NCI-H2081 treated with DMSO at 0.1 percent for 48 hours (cell line): ENCODE data around the gene RACGAP1.

Experiments
- DNase-seq: peaks from one replicate; lab custom pipeline; 2025; lab: John Stamatoyannopoulos, UW

Gene RACGAP1

DNA sequence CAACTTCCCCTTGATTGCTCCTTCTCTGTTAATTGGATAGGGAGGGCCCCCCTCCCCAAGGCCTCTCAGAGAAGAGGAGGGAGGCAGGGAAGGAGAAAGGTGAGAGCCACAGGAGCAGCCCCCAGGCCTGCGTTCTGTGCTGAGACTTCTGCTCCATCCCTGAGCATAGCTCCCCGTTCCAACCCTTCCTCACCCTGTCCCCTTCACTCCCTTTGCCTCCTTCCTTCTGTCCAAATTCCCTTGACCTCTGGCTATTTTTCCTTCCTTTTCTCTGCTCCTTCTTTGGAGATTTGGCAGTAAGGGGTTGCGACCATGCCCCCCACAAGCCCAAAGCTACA, 31.3 kb upstream of the RACGAP1 start:
- no peak for DNase-seq

DNA sequence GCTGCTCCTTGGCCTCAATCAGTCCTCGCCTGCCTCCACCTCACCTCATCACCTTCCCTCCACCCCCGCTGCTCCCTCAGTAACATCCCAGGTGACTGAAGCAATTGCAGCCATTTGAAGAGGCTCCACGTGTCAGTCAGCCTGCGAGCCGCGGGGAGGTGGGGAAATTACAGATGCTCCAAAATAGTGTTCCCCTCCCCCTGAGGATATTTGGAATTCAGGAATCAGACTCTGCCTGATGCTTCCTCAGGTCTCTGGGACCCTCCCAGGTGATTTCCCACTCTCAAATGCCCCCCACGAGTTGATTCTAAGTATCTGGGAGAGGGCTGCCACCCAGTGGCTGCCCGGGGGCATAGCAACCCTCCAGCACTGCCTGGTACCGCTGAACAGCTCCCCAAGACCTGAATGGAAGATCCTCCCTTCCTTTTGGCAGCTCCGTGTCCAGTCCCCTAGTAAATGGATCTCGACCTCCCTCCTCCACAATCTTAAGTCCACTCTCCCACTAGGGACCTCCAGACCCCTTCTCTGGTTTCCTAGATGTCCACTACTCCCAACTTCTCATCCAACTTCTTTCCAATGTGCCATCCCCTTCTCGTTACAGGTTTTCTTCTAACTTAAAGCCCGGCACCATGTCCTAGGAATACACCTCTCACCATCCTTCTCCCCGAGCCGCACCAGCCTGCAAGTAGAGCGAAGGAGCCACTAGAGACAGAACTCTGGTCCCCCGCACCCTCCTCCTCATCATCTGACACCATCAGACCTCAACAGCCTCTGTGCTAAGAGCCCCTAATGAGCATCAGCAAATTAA, 30.7 kb upstream of the RACGAP1 start:
- DNase-seq = peak; percentile 39

DNA sequence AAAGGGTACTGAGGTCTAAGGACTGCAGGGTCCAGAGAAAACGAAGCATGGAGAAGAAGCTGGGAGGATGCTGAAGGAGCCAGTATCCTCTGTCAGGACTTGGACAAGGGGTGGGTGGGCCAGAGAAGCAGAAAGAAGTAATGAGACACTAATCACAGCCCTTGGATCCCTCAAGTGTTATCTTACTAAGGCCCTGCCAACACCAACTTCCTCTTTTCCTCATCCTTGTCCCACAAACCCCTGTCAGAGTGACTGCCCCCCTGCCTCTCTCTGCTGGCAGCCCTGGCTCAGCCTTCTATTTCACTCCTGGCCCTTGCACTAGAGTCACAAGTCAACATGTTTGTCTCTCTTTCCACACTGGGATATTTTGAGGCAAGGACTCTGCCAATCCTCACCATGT, 28.3 kb upstream of the RACGAP1 start:
- no peak for DNase-seq

DNA sequence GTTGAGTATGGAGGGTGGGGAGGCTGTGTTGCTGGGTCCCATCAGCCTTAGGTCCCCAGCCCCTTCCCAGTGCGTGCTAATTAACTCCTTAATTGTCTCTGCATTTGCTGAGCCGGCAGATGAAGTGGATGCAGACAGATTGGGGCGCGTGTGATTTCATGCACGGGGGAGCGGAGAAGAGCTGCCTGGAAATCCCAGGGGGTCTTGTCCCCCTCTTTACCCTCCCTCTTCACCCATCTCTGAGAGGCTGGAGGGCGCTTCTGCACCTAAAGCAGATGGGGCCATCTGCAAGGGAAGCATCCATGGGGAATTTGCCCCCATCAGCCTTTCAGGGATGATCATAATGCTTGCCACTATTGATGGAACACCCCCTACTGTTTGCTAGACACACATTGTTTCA, 27.7 kb upstream of the RACGAP1 start:
- DNase-seq = no peak

DNA sequence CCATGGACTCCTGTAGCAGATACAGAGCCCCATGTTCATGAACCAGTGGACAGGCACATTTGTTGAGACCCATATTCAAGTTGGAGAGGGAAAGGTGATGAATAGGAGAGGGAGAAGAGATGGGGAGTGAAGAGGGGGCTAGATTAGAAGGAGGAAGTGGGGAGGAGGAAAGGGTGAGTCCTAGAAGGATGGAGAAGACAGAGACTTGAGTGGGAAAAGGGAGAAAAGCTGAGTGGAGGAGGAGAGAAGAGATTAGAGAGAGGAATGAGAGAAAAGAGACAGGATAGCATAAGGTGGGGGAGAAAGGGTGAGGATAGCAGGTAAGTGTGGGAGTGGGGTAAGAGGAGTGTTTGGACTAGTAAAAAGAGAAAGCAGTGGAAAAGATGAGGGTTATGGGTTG, 27.2 kb upstream of the RACGAP1 start:
- no peak for DNase-seq

DNA sequence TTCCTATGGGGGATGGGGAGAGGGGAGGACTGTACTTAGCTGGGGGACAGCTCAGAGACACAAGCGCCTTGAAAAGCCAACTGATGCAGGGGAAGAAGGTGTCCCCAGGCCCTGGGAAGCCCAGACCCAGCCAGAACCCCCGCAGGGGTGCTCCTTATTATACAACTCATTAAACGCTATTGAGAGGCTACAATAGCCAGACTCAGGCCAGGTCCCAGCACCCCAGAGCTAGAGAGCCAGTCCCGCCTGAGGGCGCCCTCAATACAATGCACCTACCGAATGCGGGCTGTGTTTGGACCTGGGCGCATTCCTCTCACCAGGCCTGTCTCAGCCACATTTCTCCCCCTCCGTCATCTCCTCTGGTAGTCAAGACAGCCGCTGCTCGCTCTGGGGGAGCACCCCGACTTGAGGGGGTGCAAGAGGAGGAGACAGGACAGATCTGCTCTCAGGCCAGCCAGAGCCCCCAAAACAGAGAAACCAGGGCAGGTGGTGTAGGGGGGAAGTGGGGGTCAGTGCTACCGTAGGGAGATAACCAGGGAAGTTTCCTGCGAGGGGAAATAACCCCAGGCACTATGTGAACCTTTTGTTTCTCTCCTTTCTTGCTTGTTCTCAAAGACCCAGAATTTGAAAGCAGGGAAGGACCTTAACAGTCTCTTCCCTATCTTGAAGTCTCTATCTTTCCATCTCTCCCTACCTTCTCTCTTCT, 26.0 kb upstream of the RACGAP1 start:
- no peak for DNase-seq

DNA sequence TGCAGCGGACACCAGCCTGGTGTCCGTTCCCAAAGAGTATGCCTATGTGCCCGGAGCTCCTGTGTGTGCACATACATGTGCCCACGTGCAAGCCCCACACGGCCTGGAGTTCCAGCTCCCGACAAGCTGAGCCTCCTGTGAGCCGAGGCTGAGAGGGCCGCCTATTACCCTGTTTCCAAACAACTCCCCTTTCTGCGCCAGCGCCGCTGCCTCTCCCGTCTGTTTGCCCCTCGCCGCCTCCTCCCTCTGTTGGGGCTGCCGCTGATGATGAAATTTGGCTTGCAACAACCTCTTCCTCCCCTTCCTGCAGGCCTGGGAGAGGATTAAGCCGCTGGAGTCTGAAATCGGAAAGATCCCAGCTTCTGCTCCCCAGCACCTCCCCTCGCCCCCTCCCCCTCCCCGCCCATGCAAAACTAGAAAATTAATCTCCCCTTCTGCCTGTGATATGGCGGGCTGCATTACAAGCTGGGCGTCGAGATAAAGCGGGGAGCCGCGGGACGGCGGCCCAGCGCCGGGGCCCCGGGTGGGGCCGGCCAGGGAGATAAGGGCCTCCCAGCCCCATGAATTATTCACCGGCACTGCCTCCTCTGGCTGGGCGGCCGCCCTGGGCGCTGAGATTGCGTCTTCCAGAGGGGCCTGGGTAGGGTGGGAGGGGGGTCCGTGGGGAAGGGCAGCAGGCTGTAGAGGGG, 25.3 kb upstream of the RACGAP1 start:
- DNase-seq = no peak

DNA sequence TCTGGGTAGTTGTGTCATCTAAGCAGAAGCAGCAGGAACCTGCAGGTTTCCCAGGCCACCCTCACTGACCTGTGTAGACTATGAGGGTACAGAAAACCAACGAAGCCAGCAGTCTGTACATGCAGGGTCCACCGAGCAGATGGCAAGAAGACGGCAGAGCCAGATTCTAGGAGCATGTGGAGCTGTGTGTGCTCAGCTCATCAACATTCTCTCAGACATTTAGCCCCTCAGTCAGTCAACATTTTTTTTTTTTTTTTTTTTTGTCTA, 24.8 kb upstream of the RACGAP1 start:
- DNase-seq = no peak

DNA sequence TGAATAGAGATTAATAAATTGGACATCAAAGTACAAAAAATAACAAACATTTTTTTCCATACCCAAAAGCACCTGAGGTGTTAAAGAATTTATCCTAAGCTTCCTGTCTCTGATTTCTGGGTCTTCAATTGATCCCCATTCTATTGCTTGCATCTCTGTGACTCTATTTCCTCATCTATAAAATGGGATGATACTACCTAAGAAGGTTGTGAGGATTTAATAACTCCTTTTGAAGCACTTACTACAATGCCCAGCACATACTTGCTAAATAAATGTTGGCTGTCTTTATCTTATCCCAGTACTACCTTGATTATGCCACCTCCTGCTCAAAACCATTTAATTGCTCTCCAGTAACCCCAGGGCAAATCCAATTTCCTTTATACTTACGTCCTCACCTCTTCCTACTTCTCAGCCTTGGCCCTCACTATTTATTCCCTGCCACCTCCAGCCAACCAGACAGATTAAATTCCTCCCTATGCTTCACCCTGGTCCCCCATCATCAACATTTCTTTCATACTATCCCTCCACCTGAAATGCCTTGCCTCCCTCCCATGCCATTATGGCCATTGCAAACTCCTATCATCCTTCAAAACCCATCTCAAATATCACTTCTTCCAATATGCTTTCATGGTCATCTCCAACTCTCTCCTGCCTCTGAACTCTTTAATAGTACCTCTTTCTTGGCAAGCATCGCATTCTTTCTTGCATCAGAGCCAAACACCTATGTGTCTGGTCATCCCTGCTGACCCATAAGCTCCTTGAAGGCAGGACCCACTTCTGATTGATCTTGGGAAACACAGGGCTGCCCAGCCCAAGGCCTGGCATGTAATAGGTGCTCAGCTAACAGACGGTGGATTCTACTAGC, 24.2 kb upstream of the RACGAP1 start:
- DNase-seq = no peak

DNA sequence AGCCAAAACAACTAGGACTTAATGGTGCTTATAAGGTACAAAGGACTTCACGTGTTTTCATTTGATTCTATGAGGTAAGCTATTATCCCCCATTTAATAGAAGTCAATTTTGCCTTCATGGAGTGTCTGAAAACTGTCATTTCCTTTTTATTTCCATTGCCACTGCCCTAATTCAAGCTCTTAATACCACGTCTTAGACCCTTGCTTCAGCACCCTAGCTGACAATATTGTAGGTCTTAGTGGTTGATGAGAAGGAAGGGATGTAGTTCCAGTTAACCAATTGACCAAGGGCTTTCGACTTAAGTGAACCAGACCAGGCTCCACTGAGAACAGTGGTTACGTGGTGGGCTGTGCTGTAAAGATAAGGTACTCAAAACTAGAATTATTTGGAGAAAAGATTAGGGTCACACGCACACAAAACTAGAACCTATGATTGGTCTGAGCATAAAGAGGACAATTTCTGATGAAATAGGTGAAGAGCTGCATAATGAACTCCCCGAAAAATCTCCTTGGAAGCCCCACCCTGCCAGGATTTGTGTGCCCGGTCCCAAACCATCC, 22.5 kb upstream of the RACGAP1 start:
- DNase-seq = no peak

DNA sequence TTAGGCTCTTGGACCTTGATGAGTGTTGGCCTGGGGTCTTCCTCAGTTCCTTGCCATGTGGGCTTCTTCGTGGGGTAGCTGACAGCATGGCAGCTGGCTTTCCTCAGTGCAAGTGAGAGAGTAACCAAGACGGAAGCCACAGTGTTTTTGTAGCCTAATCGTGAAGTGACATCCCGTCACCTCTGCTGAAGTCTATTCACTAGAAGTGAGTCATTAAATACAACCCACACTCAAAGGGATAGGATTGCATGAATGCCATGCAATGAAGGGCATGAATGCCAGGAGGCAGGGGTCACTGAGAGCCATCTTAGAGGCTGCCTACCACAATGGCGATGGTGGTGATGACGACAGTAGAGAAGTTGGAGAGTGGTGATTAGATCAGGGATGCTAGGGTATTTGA, 18.6 kb upstream of the RACGAP1 start:
- no peak for DNase-seq

DNA sequence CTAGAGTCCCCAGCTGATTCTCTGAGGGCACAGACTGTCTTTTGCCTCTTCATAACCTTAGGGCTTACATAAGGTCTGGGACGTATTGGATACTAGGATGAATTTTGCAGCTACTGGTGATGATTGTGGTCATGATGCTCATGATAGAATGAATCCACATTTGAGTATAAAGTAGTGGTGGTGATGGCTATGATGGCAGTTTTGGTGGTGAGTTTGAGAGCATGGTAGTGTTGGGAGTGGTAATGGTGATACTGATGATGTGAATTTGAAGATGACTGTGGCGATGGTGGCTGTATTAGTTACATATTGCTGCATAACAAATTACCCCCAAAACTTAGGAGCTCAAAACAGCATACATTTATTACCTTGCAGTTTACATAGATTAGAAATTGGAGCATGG, 18.0 kb upstream of the RACGAP1 start:
- DNase-seq = no peak

DNA sequence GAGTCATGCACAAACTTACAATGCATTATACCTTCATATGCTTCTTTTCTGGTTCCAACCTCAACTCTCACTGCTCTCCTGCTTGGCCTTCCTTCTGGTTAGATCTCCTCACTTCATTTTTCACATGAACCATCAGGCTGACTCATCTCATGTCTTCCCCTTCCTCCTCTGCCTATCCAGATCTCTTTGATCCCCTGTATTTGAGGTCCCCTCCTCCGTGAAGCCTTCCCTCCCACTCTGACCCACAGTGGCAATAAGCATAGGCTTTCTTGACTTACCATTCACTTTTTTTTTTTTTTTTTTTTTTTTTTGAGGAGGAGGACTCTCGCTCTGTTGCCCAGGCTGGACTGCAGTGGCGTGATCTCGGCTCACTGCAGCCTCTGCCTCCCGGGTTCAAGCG, 17.4 kb upstream of the RACGAP1 start:
- no peak for DNase-seq

DNA sequence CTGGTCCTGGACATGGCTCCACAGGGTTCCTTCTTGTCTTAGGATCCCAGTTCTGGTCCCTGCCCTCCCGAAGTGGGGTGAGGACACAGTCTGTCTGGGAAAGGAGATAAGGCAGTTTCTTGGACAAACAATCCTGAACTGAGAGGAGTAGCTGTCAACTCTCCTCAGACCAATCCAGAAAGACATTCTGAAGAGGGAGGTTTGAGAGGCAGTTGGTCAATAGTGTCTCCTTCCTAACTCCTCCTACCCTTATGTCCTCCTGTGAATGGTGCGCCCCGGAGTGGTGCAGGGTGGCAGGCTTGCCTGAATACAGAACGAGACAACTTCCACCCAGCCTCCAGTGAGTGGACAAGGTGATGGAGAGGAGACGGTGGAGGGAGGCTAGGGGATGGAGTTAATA, 16.7 kb upstream of the RACGAP1 start:
- DNase-seq = no peak

DNA sequence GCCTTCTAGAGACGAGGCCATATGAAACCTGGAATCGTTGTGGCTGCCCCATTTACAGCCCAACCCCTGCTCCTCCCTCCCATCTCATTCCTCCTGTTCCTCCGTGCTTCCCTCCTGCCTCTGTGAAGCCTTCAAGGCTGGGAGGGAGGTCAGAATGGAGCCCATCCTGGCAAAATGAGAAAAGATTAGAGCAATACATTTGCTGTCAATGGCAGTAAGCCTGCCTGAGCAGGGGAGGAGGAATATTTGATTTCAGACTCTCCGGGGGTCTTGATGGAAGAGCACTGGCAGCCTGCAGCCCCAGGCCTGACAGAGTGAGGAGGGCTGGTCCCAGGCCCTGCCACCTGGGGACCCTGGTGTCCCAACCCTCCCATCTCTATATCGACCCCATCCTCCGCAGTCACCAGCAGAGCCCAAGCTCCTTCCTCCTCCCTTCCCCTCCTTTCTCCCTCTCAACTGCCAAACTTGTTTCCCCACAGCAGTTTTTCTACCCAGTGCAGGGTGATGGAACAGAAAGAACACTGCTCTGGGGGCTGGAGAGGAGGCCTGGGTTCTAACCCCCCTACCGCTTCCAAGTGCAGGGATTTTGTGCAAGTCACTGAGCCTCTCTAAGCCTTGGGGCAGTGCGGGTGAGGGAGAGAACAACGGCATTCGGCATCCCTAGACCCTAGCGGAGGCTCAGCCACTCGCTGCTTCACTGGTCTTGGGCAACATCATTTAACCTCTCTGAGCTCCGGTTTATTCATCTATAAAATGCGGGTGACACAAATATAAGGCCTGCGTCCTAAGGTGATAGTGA, 16.0 kb upstream of the RACGAP1 start:
- no peak for DNase-seq

DNA sequence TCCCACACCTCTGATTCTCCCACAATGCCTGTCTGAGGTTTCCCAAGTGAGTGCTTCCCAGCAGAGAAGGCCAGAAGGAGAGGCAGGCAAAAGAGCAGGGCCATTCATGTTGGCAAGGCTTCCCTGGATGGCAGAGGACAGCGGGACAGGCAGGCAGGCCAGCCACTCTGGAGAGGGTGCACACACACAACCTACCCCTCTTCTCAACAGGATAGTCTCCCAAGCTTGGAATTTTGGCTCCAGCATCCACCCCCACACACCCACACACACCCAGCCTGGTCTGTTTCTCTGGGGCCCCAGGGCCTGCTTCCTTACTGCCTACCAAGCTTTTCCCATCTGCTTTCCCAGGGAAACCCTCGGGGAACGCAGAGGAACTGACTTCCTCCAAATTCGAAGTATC, 15.4 kb upstream of the RACGAP1 start:
- no peak for DNase-seq

DNA sequence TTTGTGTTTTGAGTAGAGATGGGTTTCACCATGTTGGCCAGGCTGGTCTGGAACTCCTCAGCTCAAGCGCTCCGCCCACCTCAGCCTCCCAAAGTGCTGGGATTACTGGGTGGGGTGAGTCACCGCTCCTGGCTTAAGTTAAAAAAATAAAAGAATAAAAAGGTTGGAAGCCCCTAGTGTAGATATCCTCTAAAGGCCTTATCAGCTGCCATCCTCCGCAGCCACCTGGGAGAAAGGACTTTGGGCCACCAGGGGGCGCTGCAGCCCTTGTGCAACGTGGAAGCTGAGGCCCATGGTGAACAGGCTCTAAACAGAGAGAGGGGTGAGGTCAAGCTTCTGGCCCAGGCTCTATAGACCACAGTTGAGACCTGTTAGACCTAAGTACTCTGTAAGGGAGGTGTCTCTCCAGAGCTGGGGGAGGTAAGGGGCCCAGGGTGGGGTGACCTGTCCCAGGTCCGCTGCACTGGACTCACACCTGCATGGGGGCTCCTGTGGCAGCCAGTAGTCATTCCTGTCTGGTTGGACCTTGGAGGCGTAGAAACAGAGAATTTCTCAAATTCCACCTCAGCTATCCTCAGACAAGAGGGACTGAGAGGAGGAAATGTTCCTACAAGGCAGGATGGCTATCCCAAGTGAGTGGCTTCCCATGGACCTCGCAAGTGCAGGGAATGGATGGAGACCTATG, 14.0 kb upstream of the RACGAP1 start:
- DNase-seq = no peak

DNA sequence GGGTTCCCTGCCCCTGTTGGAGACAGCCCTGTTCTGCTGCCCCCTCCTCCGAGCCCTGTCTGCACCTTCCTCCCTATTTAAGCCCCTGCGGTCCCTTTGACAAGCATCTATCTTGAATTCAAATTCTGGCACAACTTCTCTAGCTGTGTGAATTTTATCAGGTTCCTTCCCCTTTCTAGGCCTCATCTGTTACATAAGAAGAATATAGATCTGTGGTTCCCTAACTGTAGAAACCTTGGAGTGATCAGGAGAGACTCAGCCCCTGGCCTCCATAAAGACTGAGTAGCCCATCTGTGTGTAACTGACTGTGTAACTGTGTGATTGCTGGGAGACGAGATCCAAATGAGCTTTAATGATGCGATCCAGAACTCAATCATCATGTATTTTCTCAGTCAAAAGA, 13.0 kb upstream of the RACGAP1 start:
- DNase-seq = no peak

DNA sequence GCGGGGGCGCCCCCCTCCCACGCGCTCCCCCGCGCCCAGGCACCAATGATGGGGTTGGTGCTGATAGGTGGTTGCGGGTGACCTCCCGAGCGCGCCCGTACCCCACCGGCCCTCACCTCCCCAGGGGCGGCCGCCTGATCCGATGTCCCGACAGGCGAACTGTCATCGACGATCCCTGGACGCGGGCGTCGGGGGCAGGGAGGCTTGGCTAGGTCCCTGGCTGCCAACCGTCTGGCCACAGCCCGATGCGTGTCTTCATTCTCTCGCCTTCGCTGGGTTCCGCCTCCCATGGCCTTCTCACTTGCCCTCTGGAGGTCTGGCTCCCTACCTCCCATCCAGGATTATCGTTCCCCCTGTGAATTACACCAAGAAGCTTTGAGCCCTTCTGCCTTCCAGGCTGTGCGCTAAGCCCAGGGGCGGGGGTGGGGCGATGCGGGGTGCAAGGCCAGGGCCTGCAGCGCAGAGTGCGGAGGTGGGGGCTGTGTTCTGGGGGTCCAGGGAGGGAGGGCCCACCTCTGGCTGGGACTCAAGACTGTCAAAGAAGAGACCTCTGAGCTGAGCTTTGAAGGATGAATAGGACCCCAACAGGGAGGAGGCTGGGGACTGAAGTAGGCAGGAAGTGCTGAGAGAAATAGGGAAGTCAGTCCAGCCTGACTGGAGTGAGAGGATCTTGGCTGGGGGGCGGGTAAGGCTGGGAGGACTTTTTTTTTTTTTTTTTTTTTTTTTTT, 7.7 kb upstream of the RACGAP1 start:
- no peak for DNase-seq

DNA sequence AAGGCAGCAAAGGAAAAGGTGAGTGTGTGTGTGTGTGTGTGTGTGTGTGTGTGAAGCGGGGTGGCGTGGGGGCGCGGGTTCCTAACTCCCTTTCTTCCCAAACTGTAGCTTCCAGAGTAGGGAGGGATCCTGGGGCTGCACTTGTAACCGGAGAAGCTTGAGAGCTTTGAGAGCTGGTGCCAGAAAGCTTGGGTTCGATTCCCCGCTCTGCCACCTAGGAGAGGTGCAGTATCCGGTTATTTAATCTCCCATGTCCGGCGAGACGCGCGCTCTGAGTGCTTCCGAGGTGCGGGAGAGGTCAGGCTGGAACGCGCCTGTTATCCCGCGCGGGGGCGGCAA, 7.2 kb upstream of the RACGAP1 start:
- DNase-seq = no peak
